MM.1S (cell line): Measurements from ENCODE around the gene AUP1.

ENCODE experiments used
- CTCF ChIP-seq: fragments of 300-600 bp; sonication (generic); IDR thresholded peaks from 2 replicates; pipeline ENCODE4 v1.5.1; 2016; ENCODE audit warnings: antibody characterized with exemption, low read length, mixed read lengths
- EZH2 ChIP-seq: fragments of 300-600 bp; sonication (generic); optimal IDR thresholded peaks from 2 replicates; pipeline ENCODE3; 2017; ENCODE audit warnings: low read depth, mild to moderate bottlenecking, antibody characterized with exemption, low read length, mixed read lengths

DNA sequence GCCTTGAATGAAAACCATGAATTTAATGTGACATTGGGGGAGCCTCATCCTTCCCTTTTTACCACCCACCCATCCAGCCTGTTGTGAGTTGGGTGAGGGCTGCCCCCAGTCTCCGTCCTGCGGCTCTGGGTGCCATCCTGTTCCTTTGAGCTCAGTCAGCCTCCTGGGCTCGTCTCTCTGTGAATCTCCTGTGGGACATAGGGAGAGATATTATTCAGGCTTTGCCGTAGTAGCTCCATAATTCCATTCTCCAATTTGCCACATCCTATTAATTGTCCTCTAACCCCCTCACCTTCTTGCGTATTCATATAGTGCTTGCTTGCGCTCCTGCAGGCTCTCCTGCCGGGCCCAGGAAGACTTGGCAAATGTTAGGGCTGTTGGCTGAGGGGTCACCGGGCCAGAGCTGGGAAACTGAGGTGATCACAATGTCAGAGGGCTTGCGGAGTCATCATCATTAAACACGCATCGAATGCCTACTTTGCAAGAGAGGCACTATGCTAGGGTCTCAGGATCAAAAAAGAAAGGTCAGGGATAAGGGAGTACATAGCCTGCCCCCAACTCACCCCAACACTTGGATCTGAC is 2.8 kb downstream of the AUP1 start:
- TF ChIP-seq CTCF: no peak
- no peak for TF ChIP-seq EZH2
